Fibroblast of pulmonary artery (primary cell): ENCODE measurements around the gene SMO.

ENCODE experiments used
- DNase-seq: peaks from one replicate; pipeline ENCODE4 v3.0.0-alpha.2; 2010; ENCODE audit warnings: low read depth
- H3K4me3 ChIP-seq: replicated peaks from 2 replicates; pipeline ENCODE4 v1.5.1; 2011; ENCODE audit warnings: low read depth, mild to moderate bottlenecking, control low read depth, low read length, moderate library complexity
- CTCF ChIP-seq: IDR thresholded peaks from 2 replicates; pipeline ENCODE4 v1.5.1; 2011; ENCODE audit warnings: mild to moderate bottlenecking, control low read depth, low read length, inconsistent platforms; ENCODE audit errors: missing control alignments

Gene SMO

GRCh38 chr7:129149511-129149910, 38.9 kb upstream of the SMO start:
- H3K4me3 ChIP-seq = no peak overlapping the region
- DNase-seq = no peak
- no peak for TF ChIP-seq CTCF

- no peak for DNase-seq
- TF ChIP-seq CTCF = no peak
- no peak overlapping the region for H3K4me3 ChIP-seq
These were observed 38.0 kb upstream of the SMO start for GRCh38 chr7:129150199-129150996.

- no peak for DNase-seq
- no peak overlapping the region for H3K4me3 ChIP-seq
- no peak for TF ChIP-seq CTCF
These were observed 30.8 kb upstream of the SMO start for GRCh38 chr7:129157651-129158050.

- no peak for TF ChIP-seq CTCF
- no peak for DNase-seq
These were observed 28.9 kb upstream of the SMO start for GRCh38 chr7:129159539-129159938.

GRCh38 chr7:129160161-129160905, 28.1 kb upstream of the SMO start:
- DNase-seq = no peak
- TF ChIP-seq CTCF = no peak
- H3K4me3 ChIP-seq = no peak overlapping the region

More at GRCh38 chr7:129159539-129159938, 28.9 kb upstream of the SMO start:
- no peak overlapping the region for H3K4me3 ChIP-seq

- no peak for TF ChIP-seq CTCF
- DNase-seq = no peak
- no peak overlapping the region for H3K4me3 ChIP-seq
These were observed 26.8 kb upstream of the SMO start for GRCh38 chr7:129161524-129162225.
